ENCODE results near the gene USHBP1. TPM values are rescaled to one million over a fixed set of nuclear protein-coding genes. Genes with fewer than 3 reads are reported as not detected.
A peak's percentile ranks its signal among the peaks of the same experiment; 100 is the strongest.

The USHBP1 gene
- total and polyA plus RNA-seq, 2 of the 13 experiments (the other 11 are each of a cell fraction or from before 2014, with no cell fraction given): 0.15 to 1.5 TPM

DNA sequence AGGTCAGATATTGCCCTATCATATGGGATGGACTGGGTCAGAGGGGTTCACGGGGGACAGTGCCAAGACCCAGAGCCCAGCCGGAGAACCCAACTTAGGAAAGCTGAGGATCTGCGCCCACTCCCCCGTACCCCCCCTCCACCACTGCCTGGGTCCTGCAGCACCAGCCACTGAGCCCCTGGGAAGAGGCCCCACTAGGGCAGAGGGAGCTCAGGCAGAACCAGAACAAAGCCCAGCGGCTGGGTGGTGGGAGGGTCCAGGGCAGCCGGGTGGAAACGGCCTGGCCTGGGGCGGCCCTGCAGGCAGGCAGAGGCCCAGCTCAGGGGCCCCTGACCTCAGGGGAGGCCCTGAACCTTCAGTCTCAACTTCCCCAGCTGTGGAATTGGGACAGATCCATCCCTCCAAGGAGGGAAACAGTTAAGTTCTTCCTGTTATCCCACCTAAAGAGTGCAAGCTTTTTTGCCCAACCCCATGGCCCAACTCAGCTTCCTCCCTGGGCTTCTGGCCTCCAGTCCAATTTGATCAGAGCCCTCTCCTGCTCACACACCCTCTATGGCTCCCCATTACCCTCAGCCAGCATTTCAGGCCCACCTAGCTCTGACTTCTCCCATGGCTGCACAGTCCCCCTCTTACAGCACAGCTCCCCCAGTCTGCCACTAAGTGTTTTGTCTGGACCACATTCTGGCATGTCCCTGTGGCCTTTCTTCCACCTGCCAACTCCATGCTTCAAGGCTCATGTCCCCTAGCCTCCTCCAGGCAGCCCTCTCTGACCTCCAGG, 21.9 kb downstream of the USHBP1 start (continued):
- TF ChIP-seq SPEN (CRISPR knock-in tag; IDR thresholded peaks at IDR 0.05; ENCODE audit: low read depth) (peak; percentile 51; the same call in 1 of the 2 replicates), ZNF672 (CRISPR knock-in tag; IDR thresholded peaks at IDR 0.05) (no peak), GABPA (IDR thresholded peaks at IDR 0.05; ENCODE audit: low read depth, low read length) (no peak), GABPA (CRISPR knock-in tag; IDR thresholded peaks at IDR 0.05; ENCODE audit: low read depth) (no peak), TOE1 (CRISPR knock-in tag; IDR thresholded peaks at IDR 0.05) (no peak), ZNF615 (CRISPR knock-in tag; IDR thresholded peaks at IDR 0.05; ENCODE audit: borderline replicate concordance) (no peak), SOX6 (IDR thresholded peaks at IDR 0.05) (no peak), SOX6 (CRISPR knock-in tag; IDR thresholded peaks at IDR 0.05) (no peak; the same call in 1 of the 2 replicates), BCL3 (CRISPR knock-in tag; IDR thresholded peaks at IDR 0.05) (no peak), MEIS2 (CRISPR knock-in tag; IDR thresholded peaks at IDR 0.05) (no peak), ZNF33A (CRISPR knock-in tag; IDR thresholded peaks at IDR 0.05; ENCODE audit: borderline replicate concordance) (no peak), ZNF251 (CRISPR knock-in tag; IDR thresholded peaks at IDR 0.05) (no peak), RFXAP (CRISPR knock-in tag; IDR thresholded peaks at IDR 0.05; ENCODE audit: borderline replicate concordance) (no peak), AGO1 (IDR thresholded peaks at IDR 0.05; ENCODE audit: low read depth, low read length, poor library complexity, severe bottlenecking) (no peak), RBFOX2 (IDR thresholded peaks at IDR 0.05; ENCODE audit: low read depth, low read length) (peak; percentile 72), HDAC2 (CRISPR knock-in tag; IDR thresholded peaks at IDR 0.05) (no peak), THYN1 (CRISPR knock-in tag; IDR thresholded peaks at IDR 0.05; ENCODE audit: borderline replicate concordance, low read depth) (no peak), ZNF430 (CRISPR knock-in tag; IDR thresholded peaks at IDR 0.05) (no peak), ATF7 (IDR thresholded peaks at IDR 0.05) (no peak), ATF7 (CRISPR knock-in tag; IDR thresholded peaks at IDR 0.05) (no peak), LCORL (IDR thresholded peaks at IDR 0.05) (no peak), LCORL (CRISPR knock-in tag; IDR thresholded peaks at IDR 0.05) (peak; percentile 17; the same call in 1 of the 2 replicates), RNF2 (conservative IDR thresholded peaks at IDR 0.05; ENCODE audit: low read depth) (no peak), ZNF792 (CRISPR knock-in tag; IDR thresholded peaks at IDR 0.05) (no peak), KDM4B (CRISPR knock-in tag; IDR thresholded peaks at IDR 0.05) (no peak), FOXM1 (CRISPR knock-in tag; IDR thresholded peaks at IDR 0.05) (no peak), FLYWCH1 (CRISPR knock-in tag; IDR thresholded peaks at IDR 0.05) (no peak), SMAD1 (CRISPR knock-in tag; IDR thresholded peaks at IDR 0.05; ENCODE audit: borderline replicate concordance, low read depth) (no peak), PRMT3 (CRISPR knock-in tag; IDR thresholded peaks at IDR 0.05; ENCODE audit: borderline replicate concordance, low read depth) (no peak)
- TF ChIP-seq, protein P1, sequence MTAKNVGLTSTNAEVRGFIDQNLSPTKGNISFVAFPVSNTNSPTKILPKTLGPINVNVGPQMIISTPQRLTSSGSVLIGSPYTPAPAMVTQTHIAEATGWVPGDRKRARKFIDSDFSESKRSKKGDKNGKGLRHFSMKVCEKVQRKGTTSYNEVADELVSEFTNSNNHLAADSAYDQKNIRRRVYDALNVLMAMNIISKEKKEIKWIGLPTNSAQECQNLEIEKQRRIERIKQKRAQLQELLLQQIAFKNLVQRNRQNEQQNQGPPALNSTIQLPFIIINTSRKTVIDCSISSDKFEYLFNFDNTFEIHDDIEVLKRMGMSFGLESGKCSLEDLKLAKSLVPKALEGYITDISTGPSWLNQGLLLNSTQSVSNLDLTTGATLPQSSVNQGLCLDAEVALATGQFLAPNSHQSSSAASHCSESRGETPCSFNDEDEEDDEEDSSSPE (CRISPR knock-in tag; IDR thresholded peaks at IDR 0.05): no peak
- TF ChIP-seq, protein P2, sequence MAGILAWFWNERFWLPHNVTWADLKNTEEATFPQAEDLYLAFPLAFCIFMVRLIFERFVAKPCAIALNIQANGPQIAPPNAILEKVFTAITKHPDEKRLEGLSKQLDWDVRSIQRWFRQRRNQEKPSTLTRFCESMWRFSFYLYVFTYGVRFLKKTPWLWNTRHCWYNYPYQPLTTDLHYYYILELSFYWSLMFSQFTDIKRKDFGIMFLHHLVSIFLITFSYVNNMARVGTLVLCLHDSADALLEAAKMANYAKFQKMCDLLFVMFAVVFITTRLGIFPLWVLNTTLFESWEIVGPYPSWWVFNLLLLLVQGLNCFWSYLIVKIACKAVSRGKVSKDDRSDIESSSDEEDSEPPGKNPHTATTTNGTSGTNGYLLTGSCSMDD (CRISPR knock-in tag; IDR thresholded peaks at IDR 0.05): no peak

Measured in HepG2 (cell line).